K562 (cell line): Measurements from ENCODE around the gene NMUR2. TPM values are rescaled to one million over a fixed set of nuclear protein-coding genes. Genes with fewer than 3 reads are reported as not detected.

Experiments
- ATAC-seq: fragments of 200-7000 bp; cut with Tn5 transposase; 3 replicates; pipeline ENCODE4 v1.9.1; 2020; ENCODE audit warnings: moderate library complexity
- BruUV-seq: library from RNA; stranded (reverse); fragments of 400-500 nt; replicated peaks from 2 replicates; lab custom pipeline; 2021; lab: Mats Ljungman, UMichigan
- CTCF ChIA-PET: fragments of 300-600 bp; formaldehyde crosslinking; extraction: SDS; loops from one replicate; lab custom pipeline; 2021; ENCODE audit warnings: low intra/inter-chr PET ratio; lab: Yijun Ruan, JAX
- POLR2A ChIA-PET: fragments of 300-600, 350-650 bp; sonication (Branson Sonifier 250); formaldehyde crosslinking; extraction: SDS; loops from one replicate; lab custom pipeline; 2021; ENCODE audit warnings: antibody characterized with exemption, inconsistent platforms; lab: Yijun Ruan, JAX
- DNase-seq, 4 experiments: peaks; one replicate each; pipeline versions ENCODE4 v3.0.0 to v3.0.0-alpha.2; 2011 to 2018; ENCODE audit warnings: low spot score in 3 of 4, mixed read lengths in 3 of 4; ENCODE audit errors: extremely low read depth in 1 of 4
- FAIRE-seq: peaks from 2 replicates; lab custom pipeline; 2011; peaks lifted over from hg19 to GRCh38; lab: Jason Lieb, UNC
- H2AFZ ChIP-seq: 2 replicates; pipeline ENCODE4 v1.6.0; 2011; ENCODE audit warnings: low read depth, low read length, control low read depth, inconsistent platforms
- H3K27ac ChIP-seq: fragments of 200-600 bp; 3 replicates; pipeline ENCODE4 v1.8.0; 2011; ENCODE audit warnings: low read depth, mild to moderate bottlenecking, control low read depth, inconsistent platforms, low read length, moderate library complexity, mixed read lengths; ENCODE audit errors: extremely low read depth
- H3K27me3 ChIP-seq, 2 experiments: fragments of 300-600 bp in 1 of 2; 2 replicates in 1 of 2; 3 replicates in 1 of 2; pipeline versions ENCODE4 v1.6.0 to v1.8.0; 2011; ENCODE audit warnings: inconsistent platforms in 2 of 2, low read length in 2 of 2, mild to moderate bottlenecking in 1 of 2, mixed read lengths in 1 of 2, moderate library complexity in 1 of 2; ENCODE audit not compliant: control insufficient read depth in 2 of 2, insufficient read depth in 2 of 2
- H3K36me3 ChIP-seq: fragments of 300-600 bp; 3 replicates; pipeline ENCODE4 v1.8.0; 2011; ENCODE audit warnings: mild to moderate bottlenecking, low read length, inconsistent platforms; ENCODE audit not compliant: control insufficient read depth, insufficient read depth
- H3K4me1 ChIP-seq, 2 experiments: fragments of 200-600 bp in 1 of 2; replicated peaks in 1 of 2; 2 replicates in 1 of 2; 3 replicates in 1 of 2; pipeline versions ENCODE4 v1.5.1 to v1.8.0; 2011; ENCODE audit warnings: inconsistent platforms in 2 of 2, low read length in 2 of 2, mild to moderate bottlenecking in 1 of 2, mixed read lengths in 1 of 2, moderate library complexity in 1 of 2; ENCODE audit not compliant: control insufficient read depth in 2 of 2, insufficient read depth in 2 of 2
- H3K4me2 ChIP-seq: 2 replicates; pipeline ENCODE4 v1.6.1; 2011; ENCODE audit warnings: low read length, control low read depth, inconsistent platforms, mixed read lengths; ENCODE audit not compliant: insufficient read depth
- H3K4me3 ChIP-seq: fragments of 200-600 bp; sonication (generic), shearing (Covaris generic); 2 replicates; pipeline ENCODE4 v1.5.1; 2016; ENCODE audit warnings: control low read depth, inconsistent platforms
- H3K79me2 ChIP-seq: fragments of 200-600 bp; 3 replicates; pipeline ENCODE4 v1.8.0; 2011; ENCODE audit warnings: low read length, inconsistent platforms; ENCODE audit not compliant: control insufficient read depth, insufficient read depth
- H3K9ac ChIP-seq, 2 experiments: 2 replicates each; pipeline versions ENCODE4 v1.6.0 to v1.6.1; 2011; ENCODE audit warnings: low read depth in 2 of 2, low read length in 2 of 2, control low read depth in 1 of 2, inconsistent platforms in 1 of 2, mild to moderate bottlenecking in 1 of 2, mixed read lengths in 1 of 2; ENCODE audit not compliant: insufficient read depth in 1 of 2
- H3K9me1 ChIP-seq: one replicate; pipeline ENCODE4 v1.6.0; 2011; ENCODE audit warnings: inconsistent platforms, mild to moderate bottlenecking, low read length, moderate library complexity; ENCODE audit not compliant: control insufficient read depth, insufficient read depth
- H3K9me3 ChIP-seq: replicated peaks from 2 replicates; pipeline ENCODE4 v1.5.1; 2011; ENCODE audit warnings: low read depth, low read length, inconsistent platforms; ENCODE audit not compliant: control insufficient read depth, insufficient read depth
- H4K20me1 ChIP-seq: replicated peaks from 2 replicates; pipeline ENCODE4 v1.6.1; 2011; ENCODE audit warnings: low read length, inconsistent platforms, mixed read lengths; ENCODE audit not compliant: control insufficient read depth, insufficient read depth
- ARHGAP35 ChIP-seq: fragments of 450-650 bp; IDR thresholded peaks from 2 replicates; pipeline ENCODE4 v1.6.1; 2018; ENCODE audit not compliant: partially characterized antibody
- ASH1L ChIP-seq: fragments of 450-650 bp; IDR thresholded peaks from 2 replicates; pipeline ENCODE4 v1.6.1; 2018; ENCODE audit warnings: borderline replicate concordance, mild to moderate bottlenecking, low read depth; ENCODE audit not compliant: partially characterized antibody
- CEBPG ChIP-seq, 3 experiments: fragments of 200-800 bp in 1 of 3; sonication (Bioruptor generic) in 1 of 3; sonication (generic) in 1 of 3; formaldehyde crosslinking in 1 of 3; IDR thresholded peaks in 2 of 3; conservative IDR thresholded peaks in 1 of 3; 2 replicates each; pipeline versions ENCODE4 v1.6.1 to v1.8.0; 2016 to 2022; ENCODE audit warnings: missing compliant biosample characterization in 2 of 3, missing genetic modification characterization in 2 of 3, mild to moderate bottlenecking in 1 of 3, missing genetic modification reagents in 1 of 3
- E2F3 ChIP-seq: fragments of 250-450 bp; sonication (Bioruptor Pico); IDR thresholded peaks from 2 replicates; pipeline ENCODE4 v1.4.0; 2020; ENCODE audit warnings: mild to moderate bottlenecking
- HCFC1 ChIP-seq: IDR thresholded peaks from 2 replicates; pipeline ENCODE4 v1.6.1; 2012; ENCODE audit warnings: low read depth, low read length, improper control_type of control experiment
- HDAC1 ChIP-seq, 2 experiments: fragments of 450-650 bp; IDR thresholded peaks; 2 replicates each; pipeline ENCODE4 v1.6.1; 2016 to 2017; ENCODE audit warnings: inconsistent platforms in 1 of 2, mild to moderate bottlenecking in 1 of 2, moderate library complexity in 1 of 2
- KLF10 ChIP-seq: fragments of 250-450 bp; sonication (Bioruptor Pico); IDR thresholded peaks from 2 replicates; pipeline ENCODE4 v1.6.1; 2021; ENCODE audit warnings: matching md5 sums
- MAFK ChIP-seq: IDR thresholded peaks from 2 replicates; pipeline ENCODE4 v1.6.1; 2011; ENCODE audit warnings: low read length, improper control_type of control experiment
- RCOR1 ChIP-seq, 2 experiments: IDR thresholded peaks; 2 replicates each; pipeline ENCODE4 v1.6.1; 2012; ENCODE audit warnings: low read depth in 2 of 2, low read length in 2 of 2, borderline replicate concordance in 1 of 2, improper control_type of control experiment in 1 of 2
- SAFB2 ChIP-seq: fragments of 200-400 bp; formaldehyde crosslinking; IDR thresholded peaks from 2 replicates; pipeline ENCODE4 v1.6.1; 2018; ENCODE audit warnings: borderline replicate concordance, low read length, low read depth, moderate library complexity; ENCODE audit not compliant: severe bottlenecking
- WGBS: fragments of 100-300 bp; shearing (Covaris generic); methylation state at CpG from one replicate; pipeline ENCODE4 v1.1.6; 2016; ENCODE audit warnings: low coverage, mixed read lengths; ENCODE audit not compliant: insufficient coverage; ENCODE audit errors: missing lambda C conversion rate; 5-methylcytosine and 5-hydroxymethylcytosine counted together
- in situ Hi-C: fragments of 300-500 bp; cut with MboI; formaldehyde crosslinking; loops from 4 replicates; pipeline ENCODE4 v1.15.0; 2018; ENCODE audit warnings: inconsistent platforms, mixed read lengths
- intact Hi-C: fragments of 100-400 bp; cut with micrococcal nuclease; formaldehyde crosslinking; loops from 2 replicates; pipeline ENCODE4 v1.14.2; 2022
- polyA plus RNA-seq, 8 experiments: library from polyadenylated mRNA; depleted of rRNA in 4 of 8; stranded (reverse) in 5 of 8; unstranded in 3 of 8; fragments of >200 nt; fragmentation: Nextera tagmentation in 2 of 8; fragmentation: Illumina TruSeq in 1 of 8; extraction: Ambion mirVana in 2 of 8; extraction: Trizol in 1 of 8; gene quantifications; 2 replicates each; pipeline versions ENCODE4 v1.2.1 to v1.2.3, GENCODE V29; 2011 to 2014; ENCODE audit warnings: inconsistent platforms in 1 of 8, missing spikeins in 1 of 8
- total RNA-seq, 7 experiments: library from RNA; depleted of rRNA in 6 of 7; stranded (reverse); fragments of >200 nt in 6 of 7; fragmentation: Illumina TruSeq in 2 of 7; extraction: Trizol in 2 of 7; gene quantifications; 2 replicates each; pipeline versions ENCODE4 v1.2.1 to v1.2.3, GENCODE V29; 2011 to 2021; ENCODE audit warnings: low replicate concordance in 1 of 7
- TF ChIP-seq, protein P1 (sequence below): sonication (generic); IDR thresholded peaks from 2 replicates; pipeline ENCODE4 v1.6.1; 2016
- TF ChIP-seq, protein P2 (sequence below), 3 experiments: IDR thresholded peaks in 2 of 3; conservative IDR thresholded peaks in 1 of 3; 2 replicates each; pipeline ENCODE4 v1.5.1; 2011 to 2012; ENCODE audit warnings: low read length in 3 of 3, mild to moderate bottlenecking in 3 of 3, control low read depth in 2 of 3, improper control_type of control experiment in 1 of 3, inconsistent platforms in 1 of 3, low read depth in 1 of 3, mixed read lengths in 1 of 3, moderate library complexity in 1 of 3; ENCODE audit not compliant: insufficient read depth in 2 of 3

The NMUR2 gene
- total and polyA plus RNA-seq, 9 of the 15 experiments (the other 6 are each of a cell fraction or from before 2014, with no cell fraction given) = not detected

DNA sequence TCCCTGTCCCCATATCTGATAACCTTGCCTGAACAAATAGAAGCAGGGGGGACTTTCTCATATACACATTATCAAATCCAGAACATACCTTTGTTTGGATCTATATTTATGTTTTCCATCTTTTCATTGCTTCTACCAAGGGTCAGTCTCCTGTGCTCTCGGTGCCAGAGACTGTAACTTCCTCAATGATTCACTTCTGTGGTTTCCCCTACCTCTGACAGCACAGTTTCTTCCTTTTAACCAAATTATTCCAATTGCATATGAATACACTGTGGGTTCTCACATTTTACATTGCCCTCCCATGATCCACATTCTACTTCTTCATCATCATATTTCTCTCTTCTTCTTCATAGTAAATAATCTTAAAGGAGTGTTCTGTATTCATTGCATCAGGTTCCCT lies 32.2 kb downstream of the NMUR2 start:
- Histone ChIP-seq H2AFZ (no peak overlapping the region), H3K9me1 (no peaks in the 10 kb centered on the region), H3K27ac (no peak overlapping the region), H3K4me3 (no peak overlapping the region), H3K9ac (no peak overlapping the region), H3K27me3 (no peaks in the 10 kb centered on the region), H4K20me1 (no peaks in the 10 kb centered on the region), H3K79me2 (no peaks in the 10 kb centered on the region), H3K4me1 (no peaks in the 10 kb centered on the region), H3K4me2 (no peak overlapping the region), H3K9me3 (no peaks in the 10 kb centered on the region), H3K36me3 (no peaks in the 10 kb centered on the region)
- TF ChIP-seq CEBPG (CRISPR knock-in tag; IDR thresholded peaks at IDR 0.05) (no peak), CEBPG (tag; conservative IDR thresholded peaks at IDR 0.05 in 1 of 2, IDR thresholded peaks at IDR 0.05 in 1 of 2) (no peak), SAFB2 (no peak), KLF10 (no peak), HDAC1 (IDR thresholded peaks at IDR 0.05) (no peak), ASH1L (no peak), HCFC1 (no peak), E2F3 (CRISPR knock-in tag) (no peak), RCOR1 (IDR thresholded peaks at IDR 0.05; ENCODE audit: borderline replicate concordance in 1 of 2, low read depth in 2 of 2, low read length in 2 of 2) (no peak), MAFK (no peak), ARHGAP35 (no peak)
- TF ChIP-seq, protein P1, sequence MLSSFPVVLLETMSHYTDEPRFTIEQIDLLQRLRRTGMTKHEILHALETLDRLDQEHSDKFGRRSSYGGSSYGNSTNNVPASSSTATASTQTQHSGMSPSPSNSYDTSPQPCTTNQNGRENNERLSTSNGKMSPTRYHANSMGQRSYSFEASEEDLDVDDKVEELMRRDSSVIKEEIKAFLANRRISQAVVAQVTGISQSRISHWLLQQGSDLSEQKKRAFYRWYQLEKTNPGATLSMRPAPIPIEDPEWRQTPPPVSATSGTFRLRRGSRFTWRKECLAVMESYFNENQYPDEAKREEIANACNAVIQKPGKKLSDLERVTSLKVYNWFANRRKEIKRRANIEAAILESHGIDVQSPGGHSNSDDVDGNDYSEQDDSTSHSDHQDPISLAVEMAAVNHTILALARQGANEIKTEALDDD = no peak
- TF ChIP-seq, protein P2, sequence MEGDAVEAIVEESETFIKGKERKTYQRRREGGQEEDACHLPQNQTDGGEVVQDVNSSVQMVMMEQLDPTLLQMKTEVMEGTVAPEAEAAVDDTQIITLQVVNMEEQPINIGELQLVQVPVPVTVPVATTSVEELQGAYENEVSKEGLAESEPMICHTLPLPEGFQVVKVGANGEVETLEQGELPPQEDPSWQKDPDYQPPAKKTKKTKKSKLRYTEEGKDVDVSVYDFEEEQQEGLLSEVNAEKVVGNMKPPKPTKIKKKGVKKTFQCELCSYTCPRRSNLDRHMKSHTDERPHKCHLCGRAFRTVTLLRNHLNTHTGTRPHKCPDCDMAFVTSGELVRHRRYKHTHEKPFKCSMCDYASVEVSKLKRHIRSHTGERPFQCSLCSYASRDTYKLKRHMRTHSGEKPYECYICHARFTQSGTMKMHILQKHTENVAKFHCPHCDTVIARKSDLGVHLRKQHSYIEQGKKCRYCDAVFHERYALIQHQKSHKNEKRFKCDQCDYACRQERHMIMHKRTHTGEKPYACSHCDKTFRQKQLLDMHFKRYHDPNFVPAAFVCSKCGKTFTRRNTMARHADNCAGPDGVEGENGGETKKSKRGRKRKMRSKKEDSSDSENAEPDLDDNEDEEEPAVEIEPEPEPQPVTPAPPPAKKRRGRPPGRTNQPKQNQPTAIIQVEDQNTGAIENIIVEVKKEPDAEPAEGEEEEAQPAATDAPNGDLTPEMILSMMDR (IDR thresholded peaks at IDR 0.05 in 2 of 3, conservative IDR thresholded peaks at IDR 0.05 in 1 of 3; ENCODE audit: insufficient read depth in 2 of 3, low read depth in 1 of 3, low read length in 3 of 3) = no peak
- FAIRE-seq = no peak
- WGBS = 0% methylated on average over 1 of the region's 1 CpG
- ChIA-PET CTCF (no interaction called here), POLR2A (no interaction called here)
- BruUV-seq = no TSS peak
- DNase-seq = no peak
- no peak for ATAC-seq
- intact Hi-C loops = no loop called here
- in situ Hi-C loops = no loop called here
